OCI-LY3 (cell line): ENCODE results near the gene RBM20.

Experiments
- CTCF ChIP-seq: fragments of 200-600, 300-600 bp; sonication (generic); IDR thresholded peaks from 2 replicates; pipeline ENCODE4 v1.5.1; 2014; ENCODE audit warnings: antibody characterized with exemption, low read length, low read depth
- EZH2phosphoT487 ChIP-seq: fragments of 200-600 bp; shearing (Covaris generic); IDR thresholded peaks from 2 replicates; pipeline ENCODE4 v1.6.1; 2018; ENCODE audit warnings: antibody characterized with exemption, mixed run types, low read depth

GRCh38 chr10:110784198-110784597 lies 140.1 kb downstream of the RBM20 start:
- no peak for TF ChIP-seq CTCF
- TF ChIP-seq EZH2phosphoT487 = no peak
